Mesendoderm (in vitro differentiated cells): ENCODE results near the gene TATDN3.
"Not testable (repeated sequence)": the region's sequence is repeated elsewhere in the genome, so short reads cannot be mapped to it uniquely, and the experiment has no call there.

Source experiments
- DNase-seq: peaks from one replicate; pipeline ENCODE4 v3.0.0; 2013
- H2AK5ac ChIP-seq: 2 replicates; pipeline ENCODE4 v1.6.1; 2013; ENCODE audit warnings: low read length, inconsistent platforms
- H2BK120ac ChIP-seq: 2 replicates; pipeline ENCODE4 v1.6.1; 2013; ENCODE audit warnings: low read depth, mild to moderate bottlenecking, low read length, moderate library complexity, mixed read lengths
- H2BK15ac ChIP-seq: replicated peaks from 2 replicates; pipeline ENCODE4 v1.6.1; 2013; ENCODE audit warnings: low read depth, mild to moderate bottlenecking, moderate library complexity
- H2BK5ac ChIP-seq: 2 replicates; pipeline ENCODE4 v1.6.1; 2013; ENCODE audit warnings: low read length, inconsistent platforms
- H3K18ac ChIP-seq: 2 replicates; pipeline ENCODE4 v1.6.1; 2013; ENCODE audit warnings: mild to moderate bottlenecking, low read length, mixed read lengths
- H3K23ac ChIP-seq: one replicate; pipeline ENCODE4 v1.6.1; 2013; ENCODE audit warnings: low read length
- H3K27ac ChIP-seq: 2 replicates; pipeline ENCODE4 v1.5.1; 2013; ENCODE audit warnings: low read depth, mild to moderate bottlenecking, inconsistent platforms, low read length, moderate library complexity
- H3K27me3 ChIP-seq: 2 replicates; pipeline ENCODE4 v1.6.1; 2013; ENCODE audit warnings: low read length, control low read depth, mild to moderate bottlenecking, inconsistent platforms; ENCODE audit not compliant: insufficient read depth, poor library complexity
- H3K36me3 ChIP-seq: 2 replicates; pipeline ENCODE4 v1.6.1; 2013; ENCODE audit warnings: low read length, inconsistent platforms; ENCODE audit not compliant: control insufficient read depth, insufficient read depth
- H3K4ac ChIP-seq: one replicate; pipeline ENCODE4 v1.6.1; 2013; ENCODE audit warnings: low read depth, mild to moderate bottlenecking, low read length, moderate library complexity
- H3K4me1 ChIP-seq: 2 replicates; pipeline ENCODE4 v1.6.1; 2013; ENCODE audit warnings: low read depth, low read length, inconsistent platforms; ENCODE audit not compliant: control insufficient read depth
- H3K4me2 ChIP-seq: 2 replicates; pipeline ENCODE4 v1.6.1; 2013; ENCODE audit warnings: low read length
- H3K4me3 ChIP-seq: 2 replicates; pipeline ENCODE4 v1.5.1; 2013; ENCODE audit warnings: mild to moderate bottlenecking, low read length
- H3K56ac ChIP-seq: one replicate; pipeline ENCODE4 v1.6.1; 2013; ENCODE audit warnings: low read length
- H3K79me1 ChIP-seq: 2 replicates; pipeline ENCODE4 v1.6.1; 2013; ENCODE audit warnings: low read length, inconsistent platforms
- H3K79me2 ChIP-seq: 2 replicates; pipeline ENCODE4 v1.6.1; 2013; ENCODE audit warnings: mild to moderate bottlenecking, low read length; ENCODE audit not compliant: control insufficient read depth, insufficient read depth
- H3K9ac ChIP-seq: 2 replicates; pipeline ENCODE4 v1.6.1; 2013; ENCODE audit warnings: low read length, inconsistent platforms
- H4K5ac ChIP-seq: one replicate; pipeline ENCODE4 v1.6.1; 2013; ENCODE audit warnings: low read length
- H4K8ac ChIP-seq: one replicate; pipeline ENCODE4 v1.6.1; 2013; ENCODE audit warnings: low read depth, mild to moderate bottlenecking, control low read depth, low read length, moderate library complexity
- WGBS: extraction: QIAGEN DNeasy Blood & Tissue Kit; methylation state at CpG from one replicate; pipeline ENCODE4 v1.1.7; 2013; ENCODE audit warnings: low lambda C conversion rate, missing lambda C conversion rate; ENCODE audit not compliant: insufficient coverage; ENCODE audit errors: extremely low coverage; 5-methylcytosine and 5-hydroxymethylcytosine counted together

TATDN3 gene

GRCh38 chr1:212779086-212779485 lies 12.6 kb upstream of the TATDN3 start:
- not testable (repeated sequence) for H3K4ac ChIP-seq, H2BK5ac ChIP-seq, H3K4me3 ChIP-seq, H3K79me1 ChIP-seq, H2BK15ac ChIP-seq, H2BK120ac ChIP-seq, H3K56ac ChIP-seq, H2AK5ac ChIP-seq, DNase-seq, H4K8ac ChIP-seq, H3K9ac ChIP-seq, H3K18ac ChIP-seq, H3K79me2 ChIP-seq, H3K4me1 ChIP-seq, H3K27ac ChIP-seq, H3K27me3 ChIP-seq, H3K23ac ChIP-seq, H4K5ac ChIP-seq, H3K4me2 ChIP-seq, H3K36me3 ChIP-seq
- WGBS, result no CpG with 5 or more reads among the region's 32 CpGs

GRCh38 chr1:212780759-212781158 lies 10.9 kb upstream of the TATDN3 start:
- no peaks in the 10 kb centered on the region for H3K79me2 ChIP-seq
- H2BK5ac ChIP-seq, result no peak overlapping the region
- no peak overlapping the region for H3K27ac ChIP-seq
- no peak overlapping the region for H4K5ac ChIP-seq
- H3K18ac ChIP-seq, result no peak overlapping the region
- no peak overlapping the region for H3K4me3 ChIP-seq
- no peaks in the 10 kb centered on the region for H3K79me1 ChIP-seq
- no peak overlapping the region for H3K4ac ChIP-seq
- WGBS, result no CpG with 5 or more reads among the region's 3 CpGs
- H4K8ac ChIP-seq, result no peak overlapping the region
- H3K56ac ChIP-seq, result no peak overlapping the region
- H3K27me3 ChIP-seq, result no peaks in the 10 kb centered on the region
- no peak overlapping the region for H2AK5ac ChIP-seq
- no peak overlapping the region for H2BK15ac ChIP-seq
- no peaks in the 10 kb centered on the region for H3K36me3 ChIP-seq
- no peak overlapping the region for H3K9ac ChIP-seq
- no peak overlapping the region for H3K23ac ChIP-seq
- no peak overlapping the region for H3K4me2 ChIP-seq
- no peaks in the 10 kb centered on the region for H3K4me1 ChIP-seq
- DNase-seq, result no peak
- H2BK120ac ChIP-seq, result no peak overlapping the region

- Histone ChIP-seq H2BK5ac (no peak overlapping the region), H3K27ac (no peak overlapping the region), H3K79me2 (no peaks in the 10 kb centered on the region), H3K4me2 (no peak overlapping the region), H4K8ac (no peak overlapping the region), H2BK120ac (no peak overlapping the region), H3K79me1 (no peaks in the 10 kb centered on the region), H3K4ac (no peak overlapping the region), H2BK15ac (no peak overlapping the region), H3K23ac (no peak overlapping the region), H3K36me3 (no peaks in the 10 kb centered on the region), H3K27me3 (no peaks in the 10 kb centered on the region), H3K9ac (no peak overlapping the region), H2AK5ac (no peak overlapping the region), H4K5ac (no peak overlapping the region), H3K4me3 (no peak overlapping the region), H3K4me1 (no peaks in the 10 kb centered on the region), H3K56ac (no peak overlapping the region), H3K18ac (no peak overlapping the region)
- no CpG with 5 or more reads among the region's 2 CpGs for WGBS
- DNase-seq, result no peak
These were observed 10.5 kb upstream of the TATDN3 start for GRCh38 chr1:212781225-212781624.

- H3K4me1 ChIP-seq, result no peaks in the 10 kb centered on the region
- no peak overlapping the region for H3K18ac ChIP-seq
- H4K5ac ChIP-seq, result no peak overlapping the region
- H2AK5ac ChIP-seq, result no peak overlapping the region
- H3K23ac ChIP-seq, result no peak overlapping the region
- H3K9ac ChIP-seq, result no peak overlapping the region
- no CpG with 5 or more reads among the region's 3 CpGs for WGBS
- H4K8ac ChIP-seq, result no peak overlapping the region
- H3K56ac ChIP-seq, result no peak overlapping the region
- no peak overlapping the region for H2BK120ac ChIP-seq
- no peaks in the 10 kb centered on the region for H3K79me2 ChIP-seq
- H3K27ac ChIP-seq, result no peak overlapping the region
- H3K27me3 ChIP-seq, result no peaks in the 10 kb centered on the region
- no peaks in the 10 kb centered on the region for H3K36me3 ChIP-seq
- no peak overlapping the region for H2BK15ac ChIP-seq
- H3K4me2 ChIP-seq, result no peak overlapping the region
- H3K4me3 ChIP-seq, result no peak overlapping the region
- no peaks in the 10 kb centered on the region for H3K79me1 ChIP-seq
- no peak overlapping the region for H2BK5ac ChIP-seq
- peak; percentile 32 for DNase-seq
- H3K4ac ChIP-seq, result no peak overlapping the region
These were observed 9.1 kb upstream of the TATDN3 start for GRCh38 chr1:212782422-212783154.

GRCh38 chr1:212783976-212784375 lies 7.7 kb upstream of the TATDN3 start:
- no peak overlapping the region for H3K18ac ChIP-seq
- no peak for DNase-seq
- no peak overlapping the region for H3K9ac ChIP-seq
- H4K5ac ChIP-seq, result no peak overlapping the region
- H3K79me1 ChIP-seq, result no peaks in the 10 kb centered on the region
- H2BK120ac ChIP-seq, result no peak overlapping the region
- H3K56ac ChIP-seq, result no peak overlapping the region
- no peak overlapping the region for H3K4me2 ChIP-seq
- H2BK5ac ChIP-seq, result no peak overlapping the region
- no peaks in the 10 kb centered on the region for H3K36me3 ChIP-seq
- no peak overlapping the region for H3K27ac ChIP-seq
- H4K8ac ChIP-seq, result no peak overlapping the region
- no peaks in the 10 kb centered on the region for H3K79me2 ChIP-seq
- no peak overlapping the region for H3K4me3 ChIP-seq
- no peaks in the 10 kb centered on the region for H3K27me3 ChIP-seq
- no CpG with 5 or more reads among the region's 1 CpG for WGBS
- no peak overlapping the region for H2BK15ac ChIP-seq
- H3K4me1 ChIP-seq, result no peaks in the 10 kb centered on the region
- no peak overlapping the region for H3K4ac ChIP-seq
- no peak overlapping the region for H3K23ac ChIP-seq
- no peak overlapping the region for H2AK5ac ChIP-seq

- Histone ChIP-seq H4K5ac (no peak overlapping the region), H3K27ac (no peak overlapping the region), H3K79me2 (peaks cover 1% of the 10 kb centered on the region), H3K56ac (no peak overlapping the region), H4K8ac (no peak overlapping the region), H3K4ac (no peak overlapping the region), H3K4me1 (no peaks in the 10 kb centered on the region), H3K9ac (no peak overlapping the region), H2AK5ac (no peak overlapping the region), H2BK120ac (no peak overlapping the region), H3K36me3 (no peaks in the 10 kb centered on the region), H2BK15ac (no peak overlapping the region), H3K18ac (no peak overlapping the region), H3K27me3 (no peaks in the 10 kb centered on the region), H2BK5ac (no peak overlapping the region), H3K4me3 (no peak overlapping the region), H3K79me1 (no peaks in the 10 kb centered on the region), H3K23ac (no peak overlapping the region), H3K4me2 (no peak overlapping the region)
- no peak for DNase-seq
- WGBS, result no CpG with 5 or more reads among the region's 1 CpG
These were observed 5.8 kb upstream of the TATDN3 start for GRCh38 chr1:212785871-212786270.
